IPS DF 6.9 (cell line): ENCODE measurements around the gene TICAM1.
A peak's percentile ranks its signal among the peaks of the same experiment; 100 is the strongest.
"Not testable (repeated sequence)": the region's sequence is repeated elsewhere in the genome, so short reads cannot be mapped to it uniquely, and the experiment has no call there.

Source experiments
- DNase-seq: peaks from one replicate; pipeline ENCODE4 v3.0.0-alpha.2; 2013; ENCODE audit warnings: low read depth, low spot score
- H3K27ac ChIP-seq: one replicate; pipeline ENCODE4 v1.5.1; 2013; ENCODE audit warnings: low read length, control low read depth
- H3K27me3 ChIP-seq: 2 replicates; pipeline ENCODE4 v1.6.1; 2013; ENCODE audit warnings: mild to moderate bottlenecking, low read length; ENCODE audit not compliant: control insufficient read depth, insufficient read depth
- H3K36me3 ChIP-seq: 2 replicates; pipeline ENCODE4 v1.6.1; 2013; ENCODE audit warnings: low read length; ENCODE audit not compliant: control insufficient read depth, insufficient read depth
- H3K4me1 ChIP-seq: 2 replicates; pipeline ENCODE4 v1.6.1; 2013; ENCODE audit warnings: low read length; ENCODE audit not compliant: control insufficient read depth, insufficient read depth
- H3K4me3 ChIP-seq: 2 replicates; pipeline ENCODE4 v1.5.1; 2013; ENCODE audit warnings: mild to moderate bottlenecking, low read length
- H3K9me3 ChIP-seq: 2 replicates; pipeline ENCODE4 v1.6.1; 2013; ENCODE audit warnings: low read length, inconsistent platforms; ENCODE audit not compliant: control insufficient read depth, insufficient read depth
- WGBS: extraction: QIAGEN DNeasy Blood & Tissue Kit; methylation state at CpG from one replicate; pipeline ENCODE4 v1.1.7; 2013; ENCODE audit warnings: mixed read lengths, missing lambda C conversion rate; ENCODE audit not compliant: insufficient read length, insufficient coverage; 5-methylcytosine and 5-hydroxymethylcytosine counted together

Gene TICAM1

GRCh38 chr19:4866595-4867424 lies 35.3 kb upstream of the TICAM1 start:
- Histone ChIP-seq H3K9me3 (no peaks in the 10 kb centered on the region), H3K27me3 (no peaks in the 10 kb centered on the region), H3K4me1 (no peaks in the 10 kb centered on the region), H3K27ac (no peak overlapping the region), H3K4me3 (peak overlapping the region; percentile 64; the same call in 1 of the 2 replicates), H3K36me3 (peaks cover 2% of the 10 kb centered on the region; the same call in 1 of the 2 replicates)
- no peak for DNase-seq
- no CpG with 5 or more reads among the region's 22 CpGs for WGBS

- Histone ChIP-seq H3K36me3 (peaks cover 17% of the 10 kb centered on the region), H3K4me3 (no peak overlapping the region), H3K27ac (no peak overlapping the region), H3K27me3 (no peaks in the 10 kb centered on the region), H3K9me3 (no peaks in the 10 kb centered on the region), H3K4me1 (no peaks in the 10 kb centered on the region; the same call in 1 of the 2 replicates)
- WGBS = no CpG with 5 or more reads among the region's 10 CpGs
- no peak for DNase-seq
These were observed 29.6 kb upstream of the TICAM1 start for GRCh38 chr19:4861147-4861546.

GRCh38 chr19:4859697-4860096 lies 28.2 kb upstream of the TICAM1 start:
- Histone ChIP-seq H3K9me3 (no peaks in the 10 kb centered on the region), H3K4me1 (no peaks in the 10 kb centered on the region; the same call in 1 of the 2 replicates), H3K36me3 (peaks cover 20% of the 10 kb centered on the region), H3K4me3 (no peak overlapping the region), H3K27me3 (no peaks in the 10 kb centered on the region), H3K27ac (no peak overlapping the region)
- DNase-seq = no peak
- no CpG with 5 or more reads among the region's 11 CpGs for WGBS

GRCh38 chr19:4856468-4856867 lies 25.0 kb upstream of the TICAM1 start:
- not testable (repeated sequence) for H3K4me3 ChIP-seq, H3K27me3 ChIP-seq, H3K4me1 ChIP-seq, H3K27ac ChIP-seq, DNase-seq, H3K9me3 ChIP-seq
- peaks cover 18% of the 10 kb centered on the region for H3K36me3 ChIP-seq
- WGBS = no CpG with 5 or more reads among the region's 12 CpGs

GRCh38 chr19:4853506-4853905 lies 22.0 kb upstream of the TICAM1 start:
- H3K36me3 ChIP-seq = peaks cover 11% of the 10 kb centered on the region
- H3K4me3 ChIP-seq, H3K4me1 ChIP-seq, H3K9me3 ChIP-seq, H3K27ac ChIP-seq, H3K27me3 ChIP-seq, DNase-seq: not testable (repeated sequence)
- no CpG with 5 or more reads among the region's 8 CpGs for WGBS

- Histone ChIP-seq H3K27ac (no peak overlapping the region), H3K4me3 (no peak overlapping the region), H3K27me3 (no peaks in the 10 kb centered on the region), H3K9me3 (no peaks in the 10 kb centered on the region), H3K4me1 (no peaks in the 10 kb centered on the region; the same call in 1 of the 2 replicates), H3K36me3 (peaks cover 14% of the 10 kb centered on the region)
- no CpG with 5 or more reads among the region's 6 CpGs for WGBS
- DNase-seq = no peak
These were observed 21.0 kb upstream of the TICAM1 start for GRCh38 chr19:4852484-4852883.

GRCh38 chr19:4851551-4852290 lies 20.2 kb upstream of the TICAM1 start:
- peaks cover 12% of the 10 kb centered on the region for H3K36me3 ChIP-seq

GRCh38 chr19:4849019-4849418 lies 17.5 kb upstream of the TICAM1 start:
- Histone ChIP-seq H3K9me3 (no peaks in the 10 kb centered on the region), H3K27ac (no peak overlapping the region), H3K36me3 (peaks cover 14% of the 10 kb centered on the region), H3K27me3 (no peaks in the 10 kb centered on the region), H3K4me3 (no peak overlapping the region), H3K4me1 (no peaks in the 10 kb centered on the region; the same call in 1 of the 2 replicates)
- DNase-seq = no peak
- WGBS = no CpG with 5 or more reads among the region's 7 CpGs

More at GRCh38 chr19:4851551-4852290, 20.2 kb upstream of the TICAM1 start:
- H3K9me3 ChIP-seq = no peaks in the 10 kb centered on the region
- WGBS = no CpG with 5 or more reads among the region's 42 CpGs
- no peak overlapping the region for H3K4me3 ChIP-seq
- no peak overlapping the region for H3K27ac ChIP-seq
- peak; percentile 68 for DNase-seq
- H3K4me1 ChIP-seq = no peaks in the 10 kb centered on the region; the same call in 1 of the 2 replicates
- no peaks in the 10 kb centered on the region for H3K27me3 ChIP-seq

GRCh38 chr19:4847190-4847973 lies 15.9 kb upstream of the TICAM1 start:
- Histone ChIP-seq H3K27me3 (no peaks in the 10 kb centered on the region), H3K36me3 (peaks cover 14% of the 10 kb centered on the region), H3K9me3 (no peaks in the 10 kb centered on the region), H3K4me1 (no peaks in the 10 kb centered on the region; the same call in 1 of the 2 replicates), H3K4me3 (no peak overlapping the region), H3K27ac (no peak overlapping the region)
- DNase-seq = no peak
- WGBS = no CpG with 5 or more reads among the region's 23 CpGs

GRCh38 chr19:4845975-4846374 lies 14.5 kb upstream of the TICAM1 start:
- H3K4me3 ChIP-seq, H3K4me1 ChIP-seq, DNase-seq, H3K9me3 ChIP-seq, H3K27ac ChIP-seq, H3K27me3 ChIP-seq: not testable (repeated sequence)
- no CpG with 5 or more reads among the region's 9 CpGs for WGBS
- peaks cover 17% of the 10 kb centered on the region for H3K36me3 ChIP-seq
